K562 (cell line): ENCODE data around the gene GAL.

ENCODE experiments used
- FOXK1 ChIP-seq: sonication (generic); formaldehyde crosslinking; IDR thresholded peaks from 2 replicates; pipeline ENCODE4 v1.8.0; 2022; ENCODE audit warnings: missing genetic modification reagents, mild to moderate bottlenecking, borderline replicate concordance
- PKNOX1 ChIP-seq: fragments of 450-650 bp; IDR thresholded peaks from 2 replicates; pipeline ENCODE4 v1.6.1; 2016
- TF ChIP-seq, protein P1 (sequence below): sonication (generic); formaldehyde crosslinking; IDR thresholded peaks from 2 replicates; pipeline ENCODE4 v1.8.0; 2022; ENCODE audit warnings: missing genetic modification reagents, mild to moderate bottlenecking, moderate library complexity, borderline replicate concordance

GRCh38 chr11:68698993-68699392 is 14.6 kb downstream of the GAL start:
- no peak for TF ChIP-seq PKNOX1
- TF ChIP-seq, protein P1, sequence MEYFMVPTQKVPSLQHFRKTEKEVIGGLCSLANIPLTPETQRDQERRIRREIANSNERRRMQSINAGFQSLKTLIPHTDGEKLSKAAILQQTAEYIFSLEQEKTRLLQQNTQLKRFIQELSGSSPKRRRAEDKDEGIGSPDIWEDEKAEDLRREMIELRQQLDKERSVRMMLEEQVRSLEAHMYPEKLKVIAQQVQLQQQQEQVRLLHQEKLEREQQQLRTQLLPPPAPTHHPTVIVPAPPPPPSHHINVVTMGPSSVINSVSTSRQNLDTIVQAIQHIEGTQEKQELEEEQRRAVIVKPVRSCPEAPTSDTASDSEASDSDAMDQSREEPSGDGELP (CRISPR knock-in tag), result no peak
- TF ChIP-seq FOXK1, result no peak
